Fibroblast of lung (primary cell): ENCODE results near the gene SMCHD1. TPM values are rescaled to one million over a fixed set of nuclear protein-coding genes. Genes with fewer than 3 reads are reported as not detected.

Source experiments
- DNase-seq, 2 donors: peaks; one replicate each; pipeline versions ENCODE4 v3.0.0 to v3.0.0-alpha.2; 2010; ENCODE audit warnings: low read depth in 2 of 2
- H2AFZ ChIP-seq: 2 replicates; pipeline ENCODE4 v1.5.1; 2012; ENCODE audit warnings: low read length, control low read depth, inconsistent platforms
- H3K27ac ChIP-seq: 2 replicates; pipeline ENCODE4 v1.5.1; 2011; ENCODE audit warnings: low read length, control low read depth; ENCODE audit not compliant: insufficient read depth
- H3K27me3 ChIP-seq: 2 replicates; pipeline ENCODE4 v1.5.1; 2011; ENCODE audit warnings: mild to moderate bottlenecking, low read length; ENCODE audit not compliant: control insufficient read depth, insufficient read depth
- H3K36me3 ChIP-seq: 2 replicates; pipeline ENCODE4 v1.5.1; 2011; ENCODE audit warnings: low read length; ENCODE audit not compliant: control insufficient read depth, insufficient read depth
- H3K4me1 ChIP-seq: 2 replicates; pipeline ENCODE4 v1.5.1; 2011; ENCODE audit warnings: low read length; ENCODE audit not compliant: control insufficient read depth, insufficient read depth; ENCODE audit errors: extremely low read depth
- H3K4me2 ChIP-seq: 2 replicates; pipeline ENCODE4 v1.5.1; 2011; ENCODE audit warnings: low read length, control low read depth; ENCODE audit not compliant: insufficient read depth; ENCODE audit errors: extremely low read depth
- H3K4me3 ChIP-seq, 4 experiments: fragments of 200-600 bp in 1 of 4; sonication (generic) in 1 of 4; replicated peaks in 1 of 4; 2 replicates each; pipeline ENCODE4 v1.5.1; 2011 to 2016; ENCODE audit warnings: low read length in 4 of 4, low read depth in 3 of 4, mild to moderate bottlenecking in 3 of 4, control low read depth in 2 of 4, inconsistent platforms in 1 of 4, mixed read lengths in 1 of 4; ENCODE audit not compliant: insufficient read depth in 1 of 4; ENCODE audit errors: control extremely low read depth in 1 of 4
- H3K79me2 ChIP-seq: 2 replicates; pipeline ENCODE4 v1.5.1; 2012; ENCODE audit warnings: mild to moderate bottlenecking, low read length, inconsistent platforms; ENCODE audit not compliant: control insufficient read depth, insufficient read depth
- H3K9ac ChIP-seq: 2 replicates; pipeline ENCODE4 v1.5.1; 2011; ENCODE audit warnings: mild to moderate bottlenecking, low read length, control low read depth; ENCODE audit not compliant: insufficient read depth
- H3K9me3 ChIP-seq: 2 replicates; pipeline ENCODE4 v1.5.1; 2012; ENCODE audit warnings: low read depth, low read length; ENCODE audit not compliant: control insufficient read depth, insufficient read depth
- H4K20me1 ChIP-seq: 2 replicates; pipeline ENCODE4 v1.5.1; 2011; ENCODE audit warnings: low read length; ENCODE audit not compliant: control insufficient read depth, insufficient read depth; ENCODE audit errors: extremely low read depth
- EZH2 ChIP-seq: IDR thresholded peaks from 2 replicates; pipeline ENCODE4 v1.5.1; 2012; ENCODE audit warnings: low read length, control low read depth, mild to moderate bottlenecking; ENCODE audit errors: missing control alignments
- polyA plus RNA-seq, 2 donors: library from polyadenylated mRNA; depleted of rRNA in 1 of 2; stranded (reverse) in 1 of 2; unstranded in 1 of 2; fragments of >200 nt; gene quantifications; 2 replicates each; pipeline ENCODE4 v1.2.1, GENCODE V29; 2011 to 2012; ENCODE audit warnings: missing spikeins in 1 of 2
- total RNA-seq: library from RNA; depleted of rRNA; stranded (reverse); fragments of >200 nt; gene quantifications from 2 replicates; pipeline ENCODE4 v1.2.1, GENCODE V29; 2014
- TF ChIP-seq, protein P1 (sequence below), 2 donors: IDR thresholded peaks in 1 of 2; conservative IDR thresholded peaks in 1 of 2; 1 replicate in 1 of 2; 2 replicates in 1 of 2; pipeline ENCODE4 v1.5.1; 2011 to 2012; ENCODE audit warnings: low read length in 2 of 2, control low read depth in 1 of 2, inconsistent platforms in 1 of 2, low read depth in 1 of 2, mild to moderate bottlenecking in 1 of 2

The SMCHD1 gene
- total and polyA plus RNA-seq, 2 donors (not counting 1 experiment from before 2014, with no cell fraction given): 19.6 to 96.1 TPM

DNA sequence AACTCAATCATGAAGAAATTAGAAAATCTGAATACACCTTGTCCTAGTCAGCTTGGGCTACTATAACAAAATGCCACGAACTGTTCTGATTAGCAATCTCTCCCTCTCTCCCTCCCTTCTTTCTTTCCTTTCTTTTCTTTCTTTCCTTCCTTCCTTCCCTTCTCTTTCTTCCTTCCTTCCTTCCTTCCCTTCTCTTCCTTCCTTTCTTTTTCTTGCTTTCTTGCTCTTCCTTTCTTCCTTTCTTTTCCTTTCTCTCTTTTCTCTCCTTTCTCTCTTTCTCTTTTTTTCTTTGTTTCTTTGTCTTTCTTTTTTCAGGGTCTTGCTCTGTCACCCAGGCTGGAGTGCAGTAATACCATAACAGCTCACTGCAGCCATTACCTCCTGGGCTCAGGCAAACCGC lies 167.7 kb downstream of the SMCHD1 start:
- DNase-seq: no peak
- H3K4me3 ChIP-seq: no peak overlapping the region
- no peak overlapping the region for H2AFZ ChIP-seq
- H3K4me2 ChIP-seq: no peak overlapping the region
- TF ChIP-seq, protein P1, sequence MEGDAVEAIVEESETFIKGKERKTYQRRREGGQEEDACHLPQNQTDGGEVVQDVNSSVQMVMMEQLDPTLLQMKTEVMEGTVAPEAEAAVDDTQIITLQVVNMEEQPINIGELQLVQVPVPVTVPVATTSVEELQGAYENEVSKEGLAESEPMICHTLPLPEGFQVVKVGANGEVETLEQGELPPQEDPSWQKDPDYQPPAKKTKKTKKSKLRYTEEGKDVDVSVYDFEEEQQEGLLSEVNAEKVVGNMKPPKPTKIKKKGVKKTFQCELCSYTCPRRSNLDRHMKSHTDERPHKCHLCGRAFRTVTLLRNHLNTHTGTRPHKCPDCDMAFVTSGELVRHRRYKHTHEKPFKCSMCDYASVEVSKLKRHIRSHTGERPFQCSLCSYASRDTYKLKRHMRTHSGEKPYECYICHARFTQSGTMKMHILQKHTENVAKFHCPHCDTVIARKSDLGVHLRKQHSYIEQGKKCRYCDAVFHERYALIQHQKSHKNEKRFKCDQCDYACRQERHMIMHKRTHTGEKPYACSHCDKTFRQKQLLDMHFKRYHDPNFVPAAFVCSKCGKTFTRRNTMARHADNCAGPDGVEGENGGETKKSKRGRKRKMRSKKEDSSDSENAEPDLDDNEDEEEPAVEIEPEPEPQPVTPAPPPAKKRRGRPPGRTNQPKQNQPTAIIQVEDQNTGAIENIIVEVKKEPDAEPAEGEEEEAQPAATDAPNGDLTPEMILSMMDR (conservative IDR thresholded peaks at IDR 0.05 in 1 of 2, IDR thresholded peaks at IDR 0.05 in 1 of 2; ENCODE audit: low read depth in 1 of 2, low read length in 2 of 2): no peak
- no peak overlapping the region for H3K9ac ChIP-seq
- H3K4me1 ChIP-seq: no peaks in the 10 kb centered on the region
- H3K36me3 ChIP-seq: no peaks in the 10 kb centered on the region
- H3K27me3 ChIP-seq: no peaks in the 10 kb centered on the region
- H3K9me3 ChIP-seq: no peaks in the 10 kb centered on the region
- H3K79me2 ChIP-seq: no peaks in the 10 kb centered on the region
- no peaks in the 10 kb centered on the region for H4K20me1 ChIP-seq
- no peak overlapping the region for H3K27ac ChIP-seq

DNA sequence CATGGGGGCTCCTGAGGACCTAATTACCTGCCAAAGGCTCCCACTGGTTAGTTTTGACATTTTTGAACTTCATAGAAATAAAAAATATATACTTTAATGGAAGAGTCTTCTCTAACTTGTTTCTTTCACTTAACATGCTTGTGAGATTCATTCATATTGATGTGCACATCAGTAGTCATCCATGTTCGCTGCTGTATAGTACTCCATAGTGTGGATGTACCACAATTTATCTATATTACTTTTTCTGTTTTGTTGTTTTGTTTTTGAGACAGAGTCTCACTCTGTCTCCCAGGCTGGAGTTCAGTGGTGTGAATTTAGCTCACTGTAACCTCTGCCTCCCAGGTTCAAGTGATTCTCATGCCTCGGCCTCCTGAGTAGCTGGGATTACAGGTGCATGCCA lies 168.4 kb downstream of the SMCHD1 start:
- no peaks in the 10 kb centered on the region for H3K9me3 ChIP-seq
- DNase-seq: no peak
- no peak overlapping the region for H3K9ac ChIP-seq
- no peaks in the 10 kb centered on the region for H3K79me2 ChIP-seq
- no peaks in the 10 kb centered on the region for H4K20me1 ChIP-seq
- no peaks in the 10 kb centered on the region for H3K4me1 ChIP-seq
- H3K27me3 ChIP-seq: no peaks in the 10 kb centered on the region
- no peak overlapping the region for H3K4me2 ChIP-seq
- H2AFZ ChIP-seq: no peak overlapping the region
- no peaks in the 10 kb centered on the region for H3K36me3 ChIP-seq
- no peak overlapping the region for H3K4me3 ChIP-seq
- no peak overlapping the region for H3K27ac ChIP-seq
- TF ChIP-seq EZH2: no peak
- TF ChIP-seq, protein P1 (conservative IDR thresholded peaks at IDR 0.05 in 1 of 2, IDR thresholded peaks at IDR 0.05 in 1 of 2; ENCODE audit: low read depth in 1 of 2, low read length in 2 of 2): no peak

DNA sequence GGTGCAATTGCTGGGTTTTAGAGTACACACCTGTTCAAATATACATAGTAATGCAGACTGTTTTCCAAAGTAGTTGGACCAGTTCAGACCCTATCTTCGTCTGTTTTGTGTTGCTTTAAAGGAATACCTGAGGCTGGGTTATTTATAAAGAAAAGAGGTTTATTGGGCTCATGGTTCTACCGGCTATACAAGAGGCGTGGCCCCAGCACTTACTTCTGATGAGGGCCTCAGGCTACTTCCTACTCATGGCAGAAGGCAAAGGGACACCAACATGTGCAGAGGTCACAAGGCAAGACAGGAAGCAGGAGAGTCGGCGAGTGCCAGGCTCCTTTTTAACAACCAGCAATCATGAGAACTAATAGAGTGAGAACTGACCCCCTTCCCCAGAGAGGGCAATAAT lies 169.3 kb downstream of the SMCHD1 start:
- Histone ChIP-seq H3K79me2 (no peaks in the 10 kb centered on the region), H3K4me3 (no peak overlapping the region), H3K27me3 (no peaks in the 10 kb centered on the region), H2AFZ (no peak overlapping the region), H3K9ac (no peak overlapping the region), H3K36me3 (no peaks in the 10 kb centered on the region), H3K9me3 (no peaks in the 10 kb centered on the region), H3K4me1 (no peaks in the 10 kb centered on the region), H3K4me2 (no peak overlapping the region), H3K27ac (no peak overlapping the region), H4K20me1 (no peaks in the 10 kb centered on the region)
- TF ChIP-seq, protein P1 (conservative IDR thresholded peaks at IDR 0.05 in 1 of 2, IDR thresholded peaks at IDR 0.05 in 1 of 2; ENCODE audit: low read depth in 1 of 2, low read length in 2 of 2): no peak
- TF ChIP-seq EZH2: no peak
- DNase-seq: no peak
